HG03060 (cell line): Measurements from ENCODE around the gene SCLY.

Experiments
- ATAC-seq: cut with Tn5 transposase; IDR thresholded peaks from one replicate; pipeline ENCODE4 v1.9.1; 2021; ENCODE audit warnings: low read depth, moderate number of reproducible peaks; ENCODE audit not compliant: unreplicated experiment

SCLY gene

DNA sequence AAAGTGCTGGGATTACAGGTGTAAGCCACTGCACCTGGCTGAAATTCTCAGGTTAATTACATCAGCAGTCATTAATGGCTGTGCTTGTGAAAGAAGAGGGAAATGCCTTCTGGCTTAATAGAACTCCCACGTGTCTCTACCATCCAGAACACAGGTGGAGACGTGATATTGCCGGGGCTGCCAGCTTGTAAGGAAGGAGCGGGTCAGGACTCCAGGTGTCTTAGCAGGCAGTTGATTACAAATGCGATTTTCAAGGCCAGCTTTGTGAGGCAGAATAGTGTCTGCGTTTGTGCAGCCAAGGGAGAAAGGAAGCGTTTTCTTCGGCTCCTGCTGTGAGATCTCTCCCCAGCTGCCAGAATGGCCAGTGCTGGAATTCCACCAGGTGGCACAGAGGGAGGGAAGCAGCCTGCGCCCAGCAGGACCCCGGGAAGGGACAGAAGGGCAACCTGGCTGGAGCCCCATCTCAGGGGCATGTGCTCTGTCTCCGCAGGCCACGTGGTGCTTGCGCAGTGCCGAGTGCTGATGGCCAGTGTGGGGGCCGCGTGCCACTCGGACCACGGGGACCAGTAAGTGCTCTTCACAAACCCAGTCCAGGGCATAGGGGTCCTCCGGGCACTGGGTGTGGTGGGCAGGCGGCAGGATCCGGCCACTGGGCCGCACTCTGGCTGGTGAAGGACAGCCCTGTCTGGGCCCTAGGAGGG is 35.7 kb downstream of the SCLY start:
- no peak for ATAC-seq

DNA sequence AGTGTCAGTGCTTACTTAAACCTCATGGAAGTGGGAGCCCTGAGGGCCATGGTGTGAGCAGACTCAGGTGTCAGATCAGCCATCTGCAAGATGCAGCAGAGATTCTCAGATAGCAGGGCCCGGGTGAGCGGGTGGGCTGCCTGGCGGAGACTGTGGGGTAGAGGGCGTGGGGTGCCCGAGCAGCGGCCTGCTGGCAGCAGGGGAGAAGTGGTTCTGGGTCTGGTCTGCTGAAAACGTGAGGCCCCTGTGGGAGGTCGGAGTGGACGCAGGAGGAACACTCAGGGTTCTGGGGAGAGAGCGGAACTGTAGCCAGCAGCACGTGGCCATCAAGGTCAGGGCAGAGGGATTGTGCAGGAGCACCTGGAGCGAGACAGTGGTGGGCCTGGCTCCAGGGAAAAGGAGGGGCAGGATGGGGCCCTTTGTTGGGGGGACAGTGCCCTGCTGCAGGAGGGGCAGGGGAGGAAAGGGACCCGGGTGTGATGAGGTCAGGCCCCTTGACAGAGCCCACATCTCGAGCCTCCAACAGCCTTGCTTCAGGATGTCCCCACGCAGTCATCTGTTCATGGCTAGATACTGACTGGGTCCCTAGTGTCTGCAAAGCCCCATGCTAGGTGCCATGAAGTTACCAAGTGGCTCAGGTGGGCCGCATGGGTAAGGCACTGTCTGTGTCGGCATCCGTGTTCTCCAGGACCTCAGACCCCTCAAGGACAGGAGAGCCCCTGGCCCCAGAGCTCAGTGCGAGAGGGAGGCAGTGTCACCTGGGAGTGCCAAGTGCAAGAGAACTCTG is 36.6 kb downstream of the SCLY start:
- no peak for ATAC-seq

- no peak for ATAC-seq
Measured at GRCh38 chr2:238097988-238098871, 37.4 kb downstream of the SCLY start.

GRCh38 chr2:238098901-238099713 is 38.3 kb downstream of the SCLY start:
- ATAC-seq: no peak

GRCh38 chr2:238099714-238100048 is 38.9 kb downstream of the SCLY start:
- no peak for ATAC-seq

DNA sequence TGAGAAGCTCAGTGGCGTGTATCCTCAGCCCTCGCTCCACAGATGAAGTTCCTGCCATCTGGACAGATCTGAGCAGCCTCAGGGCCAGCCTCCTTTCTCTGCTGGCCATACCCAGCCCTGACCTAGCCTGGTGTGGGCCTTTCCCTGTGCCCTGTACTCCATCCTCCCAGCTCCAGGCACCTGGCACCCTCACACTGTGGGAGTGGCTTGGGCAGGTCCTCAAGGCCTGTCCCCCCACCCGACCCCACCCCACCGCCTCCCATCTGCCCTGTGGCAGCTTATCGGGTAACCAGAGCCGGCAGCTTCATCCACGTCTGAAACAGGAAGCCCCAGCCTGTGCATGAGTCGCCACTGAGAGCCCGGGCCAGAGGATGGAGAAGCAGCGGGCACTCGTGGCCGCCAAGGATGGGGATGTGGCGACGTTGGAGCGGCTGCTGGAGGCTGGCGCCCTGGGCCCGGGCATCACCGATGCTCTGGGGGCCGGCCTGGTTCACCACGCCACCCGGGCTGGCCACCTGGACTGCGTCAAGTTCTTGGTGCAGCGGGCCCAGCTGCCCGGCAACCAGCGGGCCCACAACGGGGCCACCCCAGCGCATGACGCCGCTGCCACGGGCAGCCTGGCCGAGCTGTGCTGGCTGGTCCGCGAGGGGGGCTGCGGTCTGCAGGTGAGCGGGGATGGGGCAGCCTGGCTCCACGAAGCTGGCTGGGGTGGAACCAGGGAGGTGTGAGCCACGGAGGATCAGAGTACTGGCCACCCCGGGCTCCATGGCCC is 39.4 kb downstream of the SCLY start, which contains the start of gene ESPNL:
ESPNL (plus strand) TSS at position 292 of the 772 bp plus-strand sequence; CDS start at position 372, 80 bp downstream.
- no peak for ATAC-seq

GRCh38 chr2:238100821-238101771 is 40.3 kb downstream of the SCLY start:
- no peak for ATAC-seq

DNA sequence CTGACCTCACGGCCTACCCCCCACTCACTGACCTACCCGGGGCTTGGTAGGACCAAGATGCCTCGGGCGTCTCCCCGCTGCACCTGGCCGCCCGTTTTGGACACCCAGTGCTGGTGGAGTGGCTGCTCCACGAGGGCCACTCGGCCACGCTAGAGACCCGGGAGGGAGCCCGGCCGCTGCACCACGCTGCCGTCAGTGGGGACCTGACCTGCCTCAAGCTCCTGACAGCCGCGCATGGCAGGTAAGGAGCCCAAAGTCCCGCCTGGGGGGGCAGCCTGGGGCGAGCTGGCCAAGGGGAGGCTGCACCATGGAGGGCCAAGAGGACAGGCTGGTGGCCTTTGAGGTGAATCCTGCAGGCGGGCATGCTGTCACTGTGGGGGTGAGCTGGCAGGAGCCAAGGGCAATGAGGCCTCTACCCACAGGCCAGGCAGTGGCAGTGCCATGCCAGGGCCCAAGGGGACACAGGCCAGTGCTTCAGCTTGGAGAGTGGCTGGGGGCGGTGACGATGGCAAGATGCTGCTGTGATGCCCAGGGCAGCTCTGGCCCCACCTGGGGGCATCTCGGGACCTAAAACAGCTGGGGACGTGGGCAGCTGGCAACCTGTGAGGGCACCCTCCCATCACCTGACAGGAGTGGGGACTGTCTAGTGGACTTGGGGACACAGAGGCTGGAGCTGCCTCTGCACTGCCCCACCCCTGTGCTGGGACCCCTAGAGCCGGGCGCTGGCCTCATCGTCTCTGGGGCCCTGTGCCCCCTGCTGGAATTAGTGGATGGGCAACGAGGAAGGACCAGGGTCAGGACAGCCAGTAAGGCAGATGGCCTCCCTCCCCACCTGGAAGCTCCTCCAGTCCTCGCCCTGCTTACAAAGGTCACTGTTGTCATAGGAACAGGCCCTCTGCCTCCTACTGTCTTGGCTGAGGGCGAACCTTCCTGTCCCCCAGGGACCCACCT is 41.4 kb downstream of the SCLY start:
- no peak for ATAC-seq

- ATAC-seq: no peak
Measured at GRCh38 chr2:238102865-238103264, 42.1 kb downstream of the SCLY start.

DNA sequence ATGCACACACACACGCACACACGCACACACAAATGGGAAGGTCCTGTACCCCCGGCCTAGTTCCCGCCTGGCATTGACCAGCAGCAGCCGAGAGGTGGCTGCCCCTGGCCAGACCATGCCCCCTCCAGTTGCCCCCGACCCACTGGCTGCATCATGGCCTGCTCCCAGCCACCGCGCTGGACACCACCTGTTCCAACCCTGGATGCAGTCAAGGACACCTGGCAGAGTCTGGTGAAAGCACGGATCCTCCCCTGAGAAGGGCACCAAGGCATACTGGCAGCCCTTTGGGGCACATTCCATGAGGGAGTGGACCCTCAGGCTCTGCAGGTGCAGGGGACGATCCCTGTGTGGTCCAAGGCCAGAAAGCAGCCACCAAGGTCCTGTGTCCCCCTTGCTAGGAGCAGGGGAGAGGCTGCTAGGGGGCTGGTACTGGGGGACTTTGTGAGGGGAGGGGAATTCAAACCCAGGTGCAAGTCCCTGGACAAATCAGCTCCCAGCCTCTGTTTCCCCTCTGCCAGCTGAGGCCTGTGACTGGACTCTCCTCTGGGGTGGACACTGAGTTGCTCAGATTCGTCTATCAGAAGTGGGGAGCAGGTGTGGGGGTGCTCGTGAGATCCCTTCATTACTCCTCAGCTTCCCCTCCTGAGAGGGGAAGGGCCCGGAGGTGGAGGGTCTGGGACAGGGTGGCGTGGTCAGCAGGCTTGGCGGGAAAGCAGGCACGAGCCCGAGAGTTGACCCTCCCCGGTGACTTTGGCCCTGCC is 42.8 kb downstream of the SCLY start:
- ATAC-seq: no peak

DNA sequence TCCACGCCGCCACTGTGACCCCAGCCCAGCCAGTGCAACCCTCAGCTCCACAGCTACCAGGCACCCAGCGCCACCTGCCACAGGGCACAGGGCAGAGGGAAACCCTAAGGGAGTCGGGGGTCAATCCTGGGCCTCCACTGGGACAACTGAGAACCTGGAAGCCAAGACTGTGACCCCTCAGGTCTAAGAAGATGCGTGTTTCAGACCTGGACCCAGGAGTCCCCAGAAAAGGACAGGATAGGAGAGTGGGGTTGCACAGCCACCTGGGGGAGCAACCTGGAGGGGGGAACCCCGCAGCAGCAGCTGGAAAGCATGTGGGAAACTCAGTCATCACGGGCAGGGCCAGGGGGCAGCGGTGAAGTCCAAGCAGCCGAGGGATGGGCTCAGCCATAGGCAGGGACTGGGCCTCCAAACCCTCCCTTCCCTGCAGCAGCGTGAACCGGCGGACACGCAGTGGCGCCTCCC is 43.5 kb downstream of the SCLY start:
- no peak for ATAC-seq

DNA sequence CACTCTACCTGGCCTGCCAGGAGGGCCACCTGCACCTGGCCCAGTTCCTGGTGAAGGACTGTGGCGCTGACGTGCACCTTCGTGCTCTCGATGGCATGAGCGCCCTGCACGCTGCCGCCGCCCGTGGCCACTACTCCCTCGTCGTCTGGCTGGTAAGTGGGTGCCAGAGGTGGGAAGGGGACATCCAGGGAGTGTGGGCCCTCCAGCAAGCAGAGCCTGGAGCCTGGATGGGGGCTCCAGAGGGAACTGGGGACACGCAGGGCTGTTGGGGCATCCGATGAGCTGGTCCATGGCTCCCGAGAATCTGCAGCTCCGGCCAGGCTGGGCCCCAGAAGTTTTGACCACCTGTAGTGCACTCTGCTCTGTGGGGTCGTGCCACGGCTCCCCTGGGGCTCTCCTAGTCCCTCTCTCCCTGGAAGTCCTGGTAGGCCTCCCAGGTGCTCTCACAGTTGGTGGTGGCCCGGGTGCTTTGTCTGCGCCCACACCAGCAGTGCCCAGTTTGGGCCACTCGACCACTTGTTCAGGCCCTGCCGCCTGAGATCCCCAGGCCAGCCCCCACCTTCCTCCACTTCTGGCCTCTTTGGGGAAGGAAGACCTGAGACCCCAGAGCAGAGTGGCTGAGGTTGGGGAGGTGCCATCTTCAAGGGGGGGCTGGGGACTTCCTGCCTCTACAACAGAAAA is 44.0 kb downstream of the SCLY start:
- no peak for ATAC-seq

DNA sequence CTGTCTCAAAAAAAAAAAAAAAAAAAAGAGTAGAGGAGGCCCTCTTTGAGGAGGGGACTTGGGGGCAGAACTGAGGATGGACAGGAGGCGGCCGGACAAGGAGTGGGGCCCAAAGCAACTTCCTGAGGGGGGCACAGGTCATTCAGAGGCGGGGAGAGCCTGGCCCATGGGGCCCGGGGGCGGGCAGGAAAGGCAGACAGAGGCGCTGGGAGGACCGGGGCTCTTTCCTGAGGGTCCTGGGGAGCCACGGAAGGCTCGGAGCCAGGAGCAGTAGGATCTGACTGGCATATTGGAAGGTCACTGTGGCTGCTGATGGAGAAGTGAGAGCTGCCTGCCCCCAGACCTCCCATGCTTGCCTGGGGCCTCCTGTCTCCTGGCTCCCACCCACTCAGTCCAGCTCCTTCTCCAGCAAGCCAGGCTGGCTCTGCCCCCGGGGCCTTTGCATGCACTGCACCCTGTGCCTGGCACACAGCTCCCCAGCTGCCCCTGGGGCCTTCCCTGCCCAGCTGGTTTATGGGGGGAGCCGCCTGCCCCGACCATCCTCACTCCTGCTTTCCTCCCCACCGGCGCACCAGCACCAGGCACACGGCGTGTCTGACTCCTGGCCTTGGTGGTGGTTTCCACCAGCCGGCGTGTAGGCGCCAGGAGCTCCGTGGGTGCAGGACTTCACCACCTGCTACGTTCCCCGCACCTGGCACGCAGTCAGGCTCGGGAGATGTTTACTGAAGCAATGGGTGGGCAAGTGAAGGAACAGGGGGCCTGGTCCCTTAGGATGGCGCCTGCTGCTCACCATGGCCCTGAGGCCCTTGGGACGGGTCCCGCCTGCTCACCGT is 44.9 kb downstream of the SCLY start:
- ATAC-seq: no peak

- ATAC-seq: no peak
Measured at GRCh38 chr2:238106339-238106697, 45.5 kb downstream of the SCLY start.
